ENCODE results near the gene ANO1. TPM values are rescaled to one million over a fixed set of nuclear protein-coding genes. Genes with fewer than 3 reads are reported as not detected.

ANO1 gene
- total RNA-seq, 1 donor from 2014 or later = 1.2 TPM

DNA sequence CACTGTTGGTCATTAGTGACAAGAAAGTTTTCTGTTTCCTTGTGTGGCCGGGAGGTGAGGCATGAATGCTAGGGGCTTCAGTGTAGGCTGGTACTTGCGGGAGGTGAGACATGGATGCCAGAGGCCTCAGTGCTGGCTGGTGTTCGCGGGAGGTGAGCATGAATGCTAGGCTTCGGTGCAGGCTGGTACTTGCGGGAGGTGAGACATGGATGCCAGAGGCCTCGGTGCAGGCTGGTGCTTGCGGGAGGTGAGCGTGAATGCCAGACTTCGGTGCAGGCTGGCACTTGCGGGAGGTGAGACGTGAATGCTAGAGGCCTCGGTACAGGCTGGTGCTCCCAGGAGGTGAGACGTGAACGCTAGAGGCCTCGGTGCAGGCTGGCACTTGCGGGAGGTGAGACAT is 48.4 kb downstream of the ANO1 start:
- H3K4me3 ChIP-seq (ENCODE audit: low read depth, low read length) = no peak overlapping the region
- DNase-seq (ENCODE audit: low read depth) = no peak
- TF ChIP-seq, protein P1, sequence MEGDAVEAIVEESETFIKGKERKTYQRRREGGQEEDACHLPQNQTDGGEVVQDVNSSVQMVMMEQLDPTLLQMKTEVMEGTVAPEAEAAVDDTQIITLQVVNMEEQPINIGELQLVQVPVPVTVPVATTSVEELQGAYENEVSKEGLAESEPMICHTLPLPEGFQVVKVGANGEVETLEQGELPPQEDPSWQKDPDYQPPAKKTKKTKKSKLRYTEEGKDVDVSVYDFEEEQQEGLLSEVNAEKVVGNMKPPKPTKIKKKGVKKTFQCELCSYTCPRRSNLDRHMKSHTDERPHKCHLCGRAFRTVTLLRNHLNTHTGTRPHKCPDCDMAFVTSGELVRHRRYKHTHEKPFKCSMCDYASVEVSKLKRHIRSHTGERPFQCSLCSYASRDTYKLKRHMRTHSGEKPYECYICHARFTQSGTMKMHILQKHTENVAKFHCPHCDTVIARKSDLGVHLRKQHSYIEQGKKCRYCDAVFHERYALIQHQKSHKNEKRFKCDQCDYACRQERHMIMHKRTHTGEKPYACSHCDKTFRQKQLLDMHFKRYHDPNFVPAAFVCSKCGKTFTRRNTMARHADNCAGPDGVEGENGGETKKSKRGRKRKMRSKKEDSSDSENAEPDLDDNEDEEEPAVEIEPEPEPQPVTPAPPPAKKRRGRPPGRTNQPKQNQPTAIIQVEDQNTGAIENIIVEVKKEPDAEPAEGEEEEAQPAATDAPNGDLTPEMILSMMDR (conservative IDR thresholded peaks at IDR 0.05; ENCODE audit: low read depth, low read length) = no peak

DNA sequence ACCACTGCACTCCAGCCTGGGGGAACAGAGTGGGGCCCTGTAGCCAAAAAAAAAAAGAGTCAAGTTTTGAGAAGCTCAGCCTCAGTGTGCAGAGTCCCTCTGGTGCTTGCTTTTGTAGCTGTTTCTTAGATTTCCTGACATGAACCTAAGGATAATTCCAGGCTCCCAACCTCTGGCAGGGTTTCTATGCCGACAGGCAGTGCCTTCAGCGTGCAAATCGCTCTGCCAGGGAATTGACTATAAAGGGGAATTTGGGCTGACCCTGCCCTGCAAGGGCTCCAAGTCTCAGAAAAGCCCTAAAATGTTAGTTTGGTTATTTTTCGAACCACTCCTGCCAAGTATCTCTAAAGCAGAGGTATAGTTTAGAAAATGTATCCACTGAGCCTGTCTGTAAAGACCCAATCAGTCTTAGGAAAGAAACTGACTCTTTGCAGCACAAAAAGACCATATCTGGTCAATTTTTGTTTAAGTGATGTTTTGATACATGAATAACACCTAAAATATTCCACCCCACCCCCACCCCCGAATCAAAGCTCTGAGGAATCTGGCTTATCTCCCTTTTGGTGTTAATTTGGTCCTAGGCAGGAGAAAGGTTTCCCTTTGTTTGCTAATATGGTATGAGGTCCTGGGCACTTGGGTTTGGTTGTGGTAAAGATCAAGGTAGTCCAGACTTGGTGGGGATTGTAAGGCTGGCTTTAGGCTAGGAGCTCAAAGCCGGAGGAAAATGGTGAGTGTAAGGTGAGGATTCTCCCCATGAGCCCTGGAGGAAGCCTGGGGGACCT is 49.7 kb downstream of the ANO1 start:
- no peak overlapping the region for H3K4me3 ChIP-seq (ENCODE audit: low read depth, low read length)
- TF ChIP-seq, protein P1 (conservative IDR thresholded peaks at IDR 0.05; ENCODE audit: low read depth, low read length) = no peak
- no peak for DNase-seq (ENCODE audit: low read depth)

DNA sequence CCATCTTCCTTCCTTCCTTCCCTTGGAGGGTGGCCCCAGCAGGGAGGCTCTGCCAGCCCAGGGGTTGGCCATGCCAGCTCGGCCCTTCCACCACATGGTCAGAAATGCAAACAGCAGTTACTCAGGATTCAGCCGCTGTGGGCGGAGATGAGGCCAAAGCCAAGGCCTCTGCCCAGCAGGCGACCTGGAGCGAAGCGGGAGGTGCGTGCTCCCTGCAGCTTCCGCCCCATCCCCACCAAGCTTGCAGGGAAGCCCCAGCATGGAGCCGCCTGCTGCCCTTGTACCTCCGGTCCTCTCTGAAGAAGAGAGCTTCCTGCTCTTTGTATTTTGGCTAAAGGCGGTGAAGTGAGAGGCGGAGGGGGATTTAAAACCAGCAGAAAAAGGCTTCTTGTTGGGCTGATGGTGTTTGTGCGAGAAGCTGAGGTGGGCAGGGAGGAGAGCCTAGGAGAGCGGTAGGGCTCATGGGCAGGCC is 50.4 kb downstream of the ANO1 start:
- TF ChIP-seq, protein P1 (conservative IDR thresholded peaks at IDR 0.05; ENCODE audit: low read depth, low read length) = no peak
- no peak overlapping the region for H3K4me3 ChIP-seq (ENCODE audit: low read depth, low read length)
- DNase-seq (ENCODE audit: low read depth) = no peak

DNA sequence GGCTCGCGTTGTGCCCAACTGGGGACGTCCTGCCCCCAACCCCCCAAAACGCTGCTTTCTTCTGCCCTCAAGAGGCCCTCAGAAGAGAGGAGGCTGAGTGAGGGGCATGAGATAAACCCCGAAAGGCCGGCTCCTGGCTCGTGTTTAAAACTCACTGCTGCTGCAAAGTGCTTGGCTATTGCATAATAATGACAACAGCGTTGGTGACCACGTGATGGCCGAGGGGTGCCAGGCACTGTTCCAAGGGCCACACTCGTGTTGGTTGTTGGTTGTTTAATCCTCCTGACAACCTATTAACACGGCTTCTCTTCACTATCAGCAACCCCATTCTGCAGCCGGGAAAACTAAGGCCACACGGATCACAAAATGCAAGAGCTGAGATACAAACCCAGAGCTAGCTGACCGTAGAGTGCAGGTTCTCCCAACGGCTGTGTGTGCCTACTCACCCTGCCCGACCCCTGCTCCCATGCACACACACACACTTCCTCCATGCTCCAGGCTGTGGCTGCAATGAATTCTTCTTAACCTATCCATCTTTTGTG is 51.0 kb downstream of the ANO1 start:
- TF ChIP-seq, protein P1 (conservative IDR thresholded peaks at IDR 0.05; ENCODE audit: low read depth, low read length) = no peak

DNA sequence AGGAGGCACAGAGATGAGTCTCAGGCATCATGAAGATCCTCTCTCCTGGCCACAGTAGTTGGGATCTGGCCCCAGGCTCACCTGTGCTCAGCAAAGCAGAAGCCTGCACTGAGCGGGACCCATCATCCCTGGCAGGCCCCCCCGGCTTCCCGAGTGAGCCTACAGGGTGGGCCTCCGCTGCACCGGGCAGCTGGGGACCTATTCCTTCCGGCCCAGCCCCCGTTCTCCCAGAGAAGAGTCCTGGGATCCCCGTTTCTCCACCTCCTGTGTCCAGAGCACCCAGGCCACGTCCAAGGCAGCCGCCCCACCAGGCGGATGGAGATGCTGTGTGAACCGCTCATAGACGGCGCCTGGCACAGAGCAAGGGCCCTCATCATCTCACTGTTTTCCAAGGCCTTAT is 52.5 kb downstream of the ANO1 start:
- TF ChIP-seq, protein P1 (conservative IDR thresholded peaks at IDR 0.05; ENCODE audit: low read depth, low read length) = no peak
- DNase-seq (ENCODE audit: low read depth) = no peak
- H3K4me3 ChIP-seq (ENCODE audit: low read depth, low read length) = no peak overlapping the region

More for the DNA sequence above, 51.0 kb downstream of the ANO1 start:
- H3K4me3 ChIP-seq (ENCODE audit: low read depth, low read length) = no peak overlapping the region
- DNase-seq (ENCODE audit: low read depth) = no peak

DNA sequence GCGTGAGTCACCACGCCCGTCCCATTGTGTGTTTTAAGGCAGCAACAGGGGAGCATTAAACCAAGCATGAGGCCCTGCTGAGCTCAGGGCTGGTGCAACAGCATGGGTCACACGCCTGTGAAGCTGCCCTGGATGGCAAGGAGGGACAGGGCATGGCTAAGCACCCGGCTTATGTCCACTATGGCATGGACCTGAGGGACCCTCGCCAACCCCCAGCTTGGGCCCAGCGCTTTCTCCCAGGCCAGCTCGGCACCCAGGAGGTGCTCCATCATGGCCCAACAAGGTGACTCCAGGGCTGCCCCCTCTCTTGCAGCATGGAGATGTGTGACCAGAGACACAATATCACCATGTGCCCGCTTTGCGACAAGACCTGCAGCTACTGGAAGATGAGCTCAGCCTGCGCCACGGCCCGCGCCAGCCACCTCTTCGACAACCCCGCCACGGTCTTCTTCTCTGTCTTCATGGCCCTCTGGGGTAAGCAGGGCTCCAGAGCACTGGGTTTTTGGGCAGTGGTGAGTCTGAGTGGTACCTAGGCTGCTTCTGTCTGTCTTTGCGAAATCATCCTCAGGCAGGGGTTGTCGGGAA is 53.6 kb downstream of the ANO1 start:
- no peak for DNase-seq (ENCODE audit: low read depth)
- TF ChIP-seq, protein P1 (conservative IDR thresholded peaks at IDR 0.05; ENCODE audit: low read depth, low read length) = no peak

More for the DNA sequence above, 53.6 kb downstream of the ANO1 start:
- H3K4me3 ChIP-seq (ENCODE audit: low read depth, low read length) = no peak overlapping the region

Data from epithelial cell of proximal tubule (primary cell).